Measurements from ENCODE around the gene FKBP8. TPM values are rescaled to one million over a fixed set of nuclear protein-coding genes. Genes with fewer than 3 reads are reported as not detected.

The FKBP8 gene
- total and polyA plus RNA-seq, 4 donors, result 59.1 to 225 (median 101) TPM

DNA sequence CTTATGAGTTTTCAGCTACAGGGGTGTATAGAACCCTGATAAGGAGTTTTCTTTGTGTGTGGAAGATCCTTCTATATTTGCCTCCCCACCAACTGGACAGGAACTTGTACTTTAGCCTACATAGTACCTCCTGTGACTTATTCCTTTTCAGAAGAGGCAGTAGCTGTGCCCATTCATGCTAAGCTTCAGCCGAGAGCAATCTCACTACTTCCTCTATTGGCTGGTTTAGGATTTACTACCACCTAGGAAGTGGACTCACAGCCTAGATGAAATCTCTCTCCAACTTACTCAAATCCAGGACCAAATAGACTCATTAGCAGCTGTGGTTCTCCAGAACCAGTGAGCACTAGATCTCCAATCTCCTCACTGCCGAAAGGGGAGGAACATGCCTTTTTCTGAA, 42.9 kb upstream of the FKBP8 start:
- TF ChIP-seq GABPA (IDR thresholded peaks at IDR 0.05 in 1 of 2, conservative IDR thresholded peaks at IDR 0.05 in 1 of 2) (no peak), FOXA1 (IDR thresholded peaks at IDR 0.05) (no peak), HNF4G (IDR thresholded peaks at IDR 0.05) (no peak), YY1 (IDR thresholded peaks at IDR 0.05) (no peak), JUND (IDR thresholded peaks at IDR 0.05) (no peak), HNF4A (conservative IDR thresholded peaks at IDR 0.05) (no peak)
- TF ChIP-seq, protein P1, sequence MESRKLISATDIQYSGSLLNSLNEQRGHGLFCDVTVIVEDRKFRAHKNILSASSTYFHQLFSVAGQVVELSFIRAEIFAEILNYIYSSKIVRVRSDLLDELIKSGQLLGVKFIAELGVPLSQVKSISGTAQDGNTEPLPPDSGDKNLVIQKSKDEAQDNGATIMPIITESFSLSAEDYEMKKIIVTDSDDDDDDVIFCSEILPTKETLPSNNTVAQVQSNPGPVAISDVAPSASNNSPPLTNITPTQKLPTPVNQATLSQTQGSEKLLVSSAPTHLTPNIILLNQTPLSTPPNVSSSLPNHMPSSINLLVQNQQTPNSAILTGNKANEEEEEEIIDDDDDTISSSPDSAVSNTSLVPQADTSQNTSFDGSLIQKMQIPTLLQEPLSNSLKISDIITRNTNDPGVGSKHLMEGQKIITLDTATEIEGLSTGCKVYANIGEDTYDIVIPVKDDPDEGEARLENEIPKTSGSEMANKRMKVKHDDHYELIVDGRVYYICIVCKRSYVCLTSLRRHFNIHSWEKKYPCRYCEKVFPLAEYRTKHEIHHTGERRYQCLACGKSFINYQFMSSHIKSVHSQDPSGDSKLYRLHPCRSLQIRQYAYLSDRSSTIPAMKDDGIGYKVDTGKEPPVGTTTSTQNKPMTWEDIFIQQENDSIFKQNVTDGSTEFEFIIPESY (IDR thresholded peaks at IDR 0.05), result no peak
- DNase-seq (ENCODE audit: low spot score), result no peak
- H3K9me3 ChIP-seq (ENCODE audit: control insufficient read depth in 4 of 4, low read length in 3 of 4), result no peaks in the 10 kb centered on the region
- no peak overlapping the region for H3K4me3 ChIP-seq (ENCODE audit: low read depth in 1 of 3, low read length in 3 of 3)
- H3K9ac ChIP-seq (ENCODE audit: low read depth in 1 of 2, low read length in 2 of 2), result no peak overlapping the region
- no peaks in the 10 kb centered on the region for H3K27me3 ChIP-seq (ENCODE audit: control insufficient read depth in 4 of 4, insufficient read depth in 4 of 4, low read length in 3 of 4)
- 64% methylated on average over 2 of the region's 2 CpGs for WGBS
- peaks cover 5 to 17% (median 11%) of the 10 kb centered on the region in 4 donors for H3K4me1 ChIP-seq (ENCODE audit: control insufficient read depth in 4 of 4, insufficient read depth in 4 of 4, low read length in 3 of 4)
- no peak overlapping the region for H3K27ac ChIP-seq (ENCODE audit: low read depth in 1 of 2, low read length in 2 of 2)
- peaks cover 0 to 3% (median 1%) of the 10 kb centered on the region in 4 donors for H3K36me3 ChIP-seq (ENCODE audit: control insufficient read depth in 4 of 4, insufficient read depth in 3 of 4, low read depth in 1 of 4, low read length in 3 of 4)

- no peak overlapping the region for H3K27ac ChIP-seq (ENCODE audit: low read depth in 1 of 2, low read length in 2 of 2)
- H3K9me3 ChIP-seq (ENCODE audit: control insufficient read depth in 4 of 4, low read length in 3 of 4), result no peaks in the 10 kb centered on the region
- no peaks in the 10 kb centered on the region for H3K27me3 ChIP-seq (ENCODE audit: control insufficient read depth in 4 of 4, insufficient read depth in 4 of 4, low read length in 3 of 4)
- peaks cover 3 to 20% (median 11%) of the 10 kb centered on the region in 4 donors for H3K36me3 ChIP-seq (ENCODE audit: control insufficient read depth in 4 of 4, insufficient read depth in 3 of 4, low read depth in 1 of 4, low read length in 3 of 4)
- H3K4me1 ChIP-seq (ENCODE audit: control insufficient read depth in 4 of 4, insufficient read depth in 4 of 4, low read length in 3 of 4), result peaks cover 0 to 6% (median 4%) of the 10 kb centered on the region in 4 donors
- H3K4me3 ChIP-seq (ENCODE audit: low read depth in 1 of 3, low read length in 3 of 3), result no peak overlapping the region
- H3K9ac ChIP-seq (ENCODE audit: low read depth in 1 of 2, low read length in 2 of 2), result no peak overlapping the region
- TF ChIP-seq HNF4A (conservative IDR thresholded peaks at IDR 0.05), result peak; percentile 51 to 71
- no peak for TF ChIP-seq HNF4G (IDR thresholded peaks at IDR 0.05)
- TF ChIP-seq RXRA (IDR thresholded peaks at IDR 0.05), result peak in 1 of 2 donors; percentile 41
- DNase-seq (ENCODE audit: low spot score), result no peak
- WGBS, result 53% methylated on average over 7 of the region's 7 CpGs
Measured at GRCh38 chr19:18580311-18580710, 36.9 kb upstream of the FKBP8 start.

DNA sequence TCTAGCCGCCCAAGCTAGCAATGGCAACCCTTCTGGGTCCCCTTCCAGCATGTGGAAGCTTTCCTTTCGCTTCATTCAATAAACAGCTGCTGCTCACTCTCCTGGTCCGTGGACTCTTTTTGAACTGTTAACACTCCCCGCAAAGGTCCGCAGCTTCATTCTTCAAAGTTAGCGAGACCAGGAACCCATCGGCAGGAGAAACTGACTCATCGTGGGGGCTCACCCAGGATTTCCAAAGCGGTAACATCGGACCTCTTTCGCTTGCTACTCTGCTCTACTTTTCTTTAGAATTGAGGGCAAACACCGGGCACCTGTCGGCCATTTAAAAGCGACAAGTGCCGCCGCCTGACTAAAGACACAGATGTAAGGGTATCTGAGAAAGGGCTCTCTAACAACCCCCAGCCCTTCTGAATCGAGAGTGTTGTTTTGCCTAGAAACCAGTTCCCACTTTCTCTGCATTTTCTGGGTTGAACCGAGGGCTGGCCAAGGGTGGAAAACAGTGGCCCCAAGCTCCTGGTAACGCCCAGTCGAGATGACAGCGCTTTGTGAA, 34.1 kb upstream of the FKBP8 start:
- Histone ChIP-seq H3K9me3 (ENCODE audit: control insufficient read depth in 4 of 4, low read length in 3 of 4) (no peaks in the 10 kb centered on the region), H3K4me1 (ENCODE audit: control insufficient read depth in 4 of 4, insufficient read depth in 4 of 4, low read length in 3 of 4) (peaks cover 4 to 14% (median 10%) of the 10 kb centered on the region in 4 donors), H3K4me3 (ENCODE audit: low read depth in 1 of 3, low read length in 3 of 3) (no peak overlapping the region), H3K27me3 (ENCODE audit: control insufficient read depth in 4 of 4, insufficient read depth in 4 of 4, low read length in 3 of 4) (no peaks in the 10 kb centered on the region), H3K36me3 (ENCODE audit: control insufficient read depth in 4 of 4, insufficient read depth in 3 of 4, low read depth in 1 of 4, low read length in 3 of 4) (peaks cover 13 to 36% (median 25%) of the 10 kb centered on the region in 4 donors), H3K9ac (ENCODE audit: low read depth in 1 of 2, low read length in 2 of 2) (no peak overlapping the region), H3K27ac (ENCODE audit: low read depth in 1 of 2, low read length in 2 of 2) (no peak overlapping the region)
- DNase-seq (ENCODE audit: low spot score), result no peak
- WGBS, result 94% methylated on average over 21 of the region's 21 CpGs
- TF ChIP-seq, protein P1 (IDR thresholded peaks at IDR 0.05), result no peak
- TF ChIP-seq HNF4G (IDR thresholded peaks at IDR 0.05) (no peak), FOXA2 (IDR thresholded peaks at IDR 0.05) (no peak), RAD21 (IDR thresholded peaks at IDR 0.05) (no peak), FOXA1 (IDR thresholded peaks at IDR 0.05) (no peak), RXRA (IDR thresholded peaks at IDR 0.05) (no peak), GABPA (IDR thresholded peaks at IDR 0.05 in 1 of 2, conservative IDR thresholded peaks at IDR 0.05 in 1 of 2) (no peak), SP1 (IDR thresholded peaks at IDR 0.05) (no peak), TAF1 (conservative IDR thresholded peaks at IDR 0.05) (no peak), MAX (IDR thresholded peaks at IDR 0.05) (no peak), YY1 (IDR thresholded peaks at IDR 0.05) (no peak), NR2F2 (IDR thresholded peaks at IDR 0.05) (no peak), EGR1 (IDR thresholded peaks at IDR 0.05; ENCODE audit: low read depth in 2 of 2) (no peak), JUND (IDR thresholded peaks at IDR 0.05) (no peak)
- TF ChIP-seq, protein P2, sequence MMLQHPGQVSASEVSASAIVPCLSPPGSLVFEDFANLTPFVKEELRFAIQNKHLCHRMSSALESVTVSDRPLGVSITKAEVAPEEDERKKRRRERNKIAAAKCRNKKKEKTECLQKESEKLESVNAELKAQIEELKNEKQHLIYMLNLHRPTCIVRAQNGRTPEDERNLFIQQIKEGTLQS (IDR thresholded peaks at IDR 0.05), result no peak
- TF ChIP-seq, protein P3, sequence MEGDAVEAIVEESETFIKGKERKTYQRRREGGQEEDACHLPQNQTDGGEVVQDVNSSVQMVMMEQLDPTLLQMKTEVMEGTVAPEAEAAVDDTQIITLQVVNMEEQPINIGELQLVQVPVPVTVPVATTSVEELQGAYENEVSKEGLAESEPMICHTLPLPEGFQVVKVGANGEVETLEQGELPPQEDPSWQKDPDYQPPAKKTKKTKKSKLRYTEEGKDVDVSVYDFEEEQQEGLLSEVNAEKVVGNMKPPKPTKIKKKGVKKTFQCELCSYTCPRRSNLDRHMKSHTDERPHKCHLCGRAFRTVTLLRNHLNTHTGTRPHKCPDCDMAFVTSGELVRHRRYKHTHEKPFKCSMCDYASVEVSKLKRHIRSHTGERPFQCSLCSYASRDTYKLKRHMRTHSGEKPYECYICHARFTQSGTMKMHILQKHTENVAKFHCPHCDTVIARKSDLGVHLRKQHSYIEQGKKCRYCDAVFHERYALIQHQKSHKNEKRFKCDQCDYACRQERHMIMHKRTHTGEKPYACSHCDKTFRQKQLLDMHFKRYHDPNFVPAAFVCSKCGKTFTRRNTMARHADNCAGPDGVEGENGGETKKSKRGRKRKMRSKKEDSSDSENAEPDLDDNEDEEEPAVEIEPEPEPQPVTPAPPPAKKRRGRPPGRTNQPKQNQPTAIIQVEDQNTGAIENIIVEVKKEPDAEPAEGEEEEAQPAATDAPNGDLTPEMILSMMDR (IDR thresholded peaks at IDR 0.05; ENCODE audit: low read depth, low read length, missing input control), result no peak
- TF ChIP-seq, protein P4, sequence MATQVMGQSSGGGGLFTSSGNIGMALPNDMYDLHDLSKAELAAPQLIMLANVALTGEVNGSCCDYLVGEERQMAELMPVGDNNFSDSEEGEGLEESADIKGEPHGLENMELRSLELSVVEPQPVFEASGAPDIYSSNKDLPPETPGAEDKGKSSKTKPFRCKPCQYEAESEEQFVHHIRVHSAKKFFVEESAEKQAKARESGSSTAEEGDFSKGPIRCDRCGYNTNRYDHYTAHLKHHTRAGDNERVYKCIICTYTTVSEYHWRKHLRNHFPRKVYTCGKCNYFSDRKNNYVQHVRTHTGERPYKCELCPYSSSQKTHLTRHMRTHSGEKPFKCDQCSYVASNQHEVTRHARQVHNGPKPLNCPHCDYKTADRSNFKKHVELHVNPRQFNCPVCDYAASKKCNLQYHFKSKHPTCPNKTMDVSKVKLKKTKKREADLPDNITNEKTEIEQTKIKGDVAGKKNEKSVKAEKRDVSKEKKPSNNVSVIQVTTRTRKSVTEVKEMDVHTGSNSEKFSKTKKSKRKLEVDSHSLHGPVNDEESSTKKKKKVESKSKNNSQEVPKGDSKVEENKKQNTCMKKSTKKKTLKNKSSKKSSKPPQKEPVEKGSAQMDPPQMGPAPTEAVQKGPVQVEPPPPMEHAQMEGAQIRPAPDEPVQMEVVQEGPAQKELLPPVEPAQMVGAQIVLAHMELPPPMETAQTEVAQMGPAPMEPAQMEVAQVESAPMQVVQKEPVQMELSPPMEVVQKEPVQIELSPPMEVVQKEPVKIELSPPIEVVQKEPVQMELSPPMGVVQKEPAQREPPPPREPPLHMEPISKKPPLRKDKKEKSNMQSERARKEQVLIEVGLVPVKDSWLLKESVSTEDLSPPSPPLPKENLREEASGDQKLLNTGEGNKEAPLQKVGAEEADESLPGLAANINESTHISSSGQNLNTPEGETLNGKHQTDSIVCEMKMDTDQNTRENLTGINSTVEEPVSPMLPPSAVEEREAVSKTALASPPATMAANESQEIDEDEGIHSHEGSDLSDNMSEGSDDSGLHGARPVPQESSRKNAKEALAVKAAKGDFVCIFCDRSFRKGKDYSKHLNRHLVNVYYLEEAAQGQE (IDR thresholded peaks at IDR 0.05), result no peak
